Left ventricle myocardium inferior (tissue), 1 donor: Measurements from ENCODE around the gene NINL. TPM values are rescaled to one million over a fixed set of nuclear protein-coding genes. Genes with fewer than 3 reads are reported as not detected.
"Not testable (repeated sequence)": the region's sequence is repeated elsewhere in the genome, so short reads cannot be mapped to it uniquely, and the experiment has no call there.

ENCODE experiments used
- DNase-seq: peaks from one replicate; pipeline ENCODE4 v3.0.0-alpha.2; 2020
- H3K27ac ChIP-seq: fragments of 200-600 bp; replicated peaks from 2 replicates; pipeline ENCODE4 v1.8.0; 2021
- H3K27me3 ChIP-seq: fragments of 200-600 bp; 2 replicates; pipeline ENCODE4 v1.8.0; 2021; ENCODE audit warnings: low read depth
- H3K36me3 ChIP-seq: fragments of 200-600 bp; 2 replicates; pipeline ENCODE4 v1.8.0; 2021
- H3K4me1 ChIP-seq: fragments of 200-600 bp; 2 replicates; pipeline ENCODE4 v1.8.0; 2021
- H3K4me3 ChIP-seq: fragments of 200-600 bp; 2 replicates; pipeline ENCODE4 v1.8.0; 2021; ENCODE audit warnings: mild to moderate bottlenecking, moderate library complexity
- H3K9me3 ChIP-seq: fragments of 200-600 bp; replicated peaks from 2 replicates; pipeline ENCODE4 v1.8.0; 2021
- CTCF ChIP-seq: fragments of 200-600 bp; IDR thresholded peaks from 2 replicates; pipeline ENCODE4 v1.8.0; 2021; ENCODE audit warnings: antibody characterized with exemption, mild to moderate bottlenecking, borderline replicate concordance
- intact Hi-C: fragments of 100-400 bp; cut with micrococcal nuclease; formaldehyde crosslinking; loops from one replicate; pipeline ENCODE4 v1.11.0; 2022
- total RNA-seq: library from RNA; stranded (reverse); fragmentation: NEBNext Ultra II Directional; extraction: Animal tissue kit (Norgen Biotek cat#: 25700); gene quantifications from one replicate; pipeline ENCODE4 v1.2.1, GENCODE V29; 2021
- donor health status: DM: no; HTN: yes; CAD: no; lungs with severe emphysema.

NINL gene
- total RNA-seq, 1 donor from 2014 or later, result 1.8 TPM

DNA sequence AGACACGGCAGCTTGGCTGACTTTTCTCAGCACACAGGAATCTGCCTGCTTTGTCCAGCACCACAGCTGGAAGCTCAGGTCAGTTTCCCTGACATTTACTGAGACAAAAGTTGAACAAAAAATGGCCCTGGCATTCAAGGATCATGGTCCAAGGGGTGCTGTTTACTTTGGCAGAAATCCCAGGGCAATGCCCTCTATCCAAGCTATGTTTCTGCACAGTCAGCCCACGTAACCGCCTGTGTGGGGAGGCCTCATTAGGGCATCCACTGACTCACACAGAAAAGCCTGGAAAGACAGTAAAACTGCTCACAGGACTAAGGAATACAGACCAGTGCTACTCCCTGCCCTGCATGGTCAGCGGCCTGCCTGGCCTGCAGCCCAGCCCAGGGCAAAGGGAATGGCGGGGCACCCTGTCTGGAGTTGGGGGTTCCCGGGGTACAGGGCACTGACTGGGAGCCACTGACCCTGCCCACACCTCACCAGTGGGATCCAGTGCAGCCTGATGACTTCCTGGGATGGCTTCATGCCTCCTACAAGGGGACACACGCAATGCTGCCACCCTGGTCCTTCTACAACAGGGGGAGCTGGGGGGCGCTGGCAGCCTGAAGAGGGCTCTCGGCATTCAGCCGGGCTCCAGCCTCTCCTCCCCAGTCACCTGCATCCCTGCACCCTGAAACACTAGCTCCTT, 77.1 kb downstream of the NINL start:
- Histone ChIP-seq H3K4me3 (no peak overlapping the region), H3K36me3 (peaks cover 51% of the 10 kb centered on the region), H3K4me1 (no peaks in the 10 kb centered on the region), H3K27me3 (no peaks in the 10 kb centered on the region), H3K9me3 (no peaks in the 10 kb centered on the region), H3K27ac (no peak overlapping the region)
- intact Hi-C loops, result no loop called here
- DNase-seq, result no peak
- no peak for TF ChIP-seq CTCF

GRCh38 chr20:25507385-25508082, 77.8 kb downstream of the NINL start:
- Histone ChIP-seq H3K36me3 (peaks cover 51% of the 10 kb centered on the region), H3K9me3 (no peaks in the 10 kb centered on the region), H3K4me3 (no peak overlapping the region), H3K27me3 (no peaks in the 10 kb centered on the region), H3K4me1 (no peaks in the 10 kb centered on the region), H3K27ac (no peak overlapping the region)
- DNase-seq, result no peak
- intact Hi-C loops, result no loop called here
- TF ChIP-seq CTCF, result no peak

GRCh38 chr20:25504366-25505135, 80.8 kb downstream of the NINL start:
- Histone ChIP-seq H3K27ac (no peak overlapping the region), H3K27me3 (no peaks in the 10 kb centered on the region), H3K9me3 (no peaks in the 10 kb centered on the region), H3K36me3 (peaks cover 27% of the 10 kb centered on the region), H3K4me1 (no peaks in the 10 kb centered on the region), H3K4me3 (no peak overlapping the region)
- intact Hi-C loops, result no loop called here
- no peak for TF ChIP-seq CTCF
- no peak for DNase-seq

- Histone ChIP-seq H3K27me3 (no peaks in the 10 kb centered on the region), H3K9me3 (no peaks in the 10 kb centered on the region), H3K36me3 (peaks cover 21% of the 10 kb centered on the region), H3K4me3 (no peak overlapping the region), H3K4me1 (no peaks in the 10 kb centered on the region), H3K27ac (no peak overlapping the region)
- no peak for DNase-seq
- no peak for TF ChIP-seq CTCF
- intact Hi-C loops, result no loop called here
Observed at GRCh38 chr20:25503936-25504335, 81.4 kb downstream of the NINL start.

GRCh38 chr20:25503051-25503639, 82.2 kb downstream of the NINL start:
- H3K27ac ChIP-seq, H3K4me3 ChIP-seq, DNase-seq, H3K9me3 ChIP-seq, H3K4me1 ChIP-seq, H3K27me3 ChIP-seq, intact Hi-C loops: not testable (repeated sequence)
- peaks cover 16% of the 10 kb centered on the region for H3K36me3 ChIP-seq
